Measurements from ENCODE around the gene NELL1.

Gene NELL1

GRCh38 chr11:21082853-21083252 is 413.5 kb downstream of the NELL1 start:
- no peak overlapping the region for H3K4me3 ChIP-seq (ENCODE audit: low read depth, low read length)
- no peak for DNase-seq (ENCODE audit: low read depth)
- no peak for TF ChIP-seq CTCF (IDR thresholded peaks at IDR 0.05; ENCODE audit: insufficient read depth, low read depth, low read length, missing control alignments)

- no peak for DNase-seq (ENCODE audit: low read depth)
- H3K4me3 ChIP-seq (ENCODE audit: low read depth, low read length), result no peak overlapping the region
- TF ChIP-seq CTCF (IDR thresholded peaks at IDR 0.05; ENCODE audit: insufficient read depth, low read depth, low read length, missing control alignments), result no peak
These were observed 419.5 kb downstream of the NELL1 start for GRCh38 chr11:21088930-21089329.

- TF ChIP-seq CTCF (IDR thresholded peaks at IDR 0.05; ENCODE audit: insufficient read depth, low read depth, low read length, missing control alignments), result no peak
- DNase-seq (ENCODE audit: low read depth), result no peak
- H3K4me3 ChIP-seq (ENCODE audit: low read depth, low read length), result no peak overlapping the region
These were observed 435.3 kb downstream of the NELL1 start for GRCh38 chr11:21104641-21105040.

GRCh38 chr11:21105196-21105917 is 436.0 kb downstream of the NELL1 start:
- no peak for DNase-seq (ENCODE audit: low read depth)
- TF ChIP-seq CTCF (IDR thresholded peaks at IDR 0.05; ENCODE audit: insufficient read depth, low read depth, low read length, missing control alignments), result no peak
- no peak overlapping the region for H3K4me3 ChIP-seq (ENCODE audit: low read depth, low read length)

- TF ChIP-seq CTCF (IDR thresholded peaks at IDR 0.05; ENCODE audit: insufficient read depth, low read depth, low read length, missing control alignments), result no peak
- DNase-seq (ENCODE audit: low read depth), result no peak
- no peak overlapping the region for H3K4me3 ChIP-seq (ENCODE audit: low read depth, low read length)
These were observed 440.0 kb downstream of the NELL1 start for GRCh38 chr11:21109341-21109740.

- no peak for TF ChIP-seq CTCF (IDR thresholded peaks at IDR 0.05; ENCODE audit: insufficient read depth, low read depth, low read length, missing control alignments)
- H3K4me3 ChIP-seq (ENCODE audit: low read depth, low read length), result no peak overlapping the region
- DNase-seq (ENCODE audit: low read depth), result no peak
These were observed 441.0 kb downstream of the NELL1 start for GRCh38 chr11:21110415-21110814.

GRCh38 chr11:21113876-21114275 is 444.5 kb downstream of the NELL1 start:
- no peak overlapping the region for H3K4me3 ChIP-seq (ENCODE audit: low read depth, low read length)
- TF ChIP-seq CTCF (IDR thresholded peaks at IDR 0.05; ENCODE audit: insufficient read depth, low read depth, low read length, missing control alignments), result no peak
- DNase-seq (ENCODE audit: low read depth), result no peak

All from GM12865 (cell line).